Measurements from ENCODE around the gene ATP11C.

DNA sequence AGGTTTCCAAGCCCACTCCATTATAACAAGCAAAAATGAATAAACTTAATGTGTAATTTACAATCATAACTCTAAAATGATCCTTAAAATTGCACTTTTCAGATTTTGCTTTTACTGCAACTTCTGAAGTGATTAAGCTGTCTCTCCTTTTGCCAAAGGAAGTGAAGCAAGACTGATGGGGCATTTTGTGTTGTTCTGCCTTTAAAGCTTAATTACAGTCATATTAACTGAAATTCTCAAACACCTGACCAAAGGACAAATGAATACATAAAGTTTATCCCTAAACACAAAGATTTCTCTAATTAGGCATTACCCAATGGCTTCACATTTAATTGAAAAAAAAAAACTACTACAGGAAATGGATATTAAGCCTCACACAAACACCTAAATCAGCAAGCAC lies 101.8 kb downstream of the ATP11C start:
- TF ChIP-seq, protein P1, sequence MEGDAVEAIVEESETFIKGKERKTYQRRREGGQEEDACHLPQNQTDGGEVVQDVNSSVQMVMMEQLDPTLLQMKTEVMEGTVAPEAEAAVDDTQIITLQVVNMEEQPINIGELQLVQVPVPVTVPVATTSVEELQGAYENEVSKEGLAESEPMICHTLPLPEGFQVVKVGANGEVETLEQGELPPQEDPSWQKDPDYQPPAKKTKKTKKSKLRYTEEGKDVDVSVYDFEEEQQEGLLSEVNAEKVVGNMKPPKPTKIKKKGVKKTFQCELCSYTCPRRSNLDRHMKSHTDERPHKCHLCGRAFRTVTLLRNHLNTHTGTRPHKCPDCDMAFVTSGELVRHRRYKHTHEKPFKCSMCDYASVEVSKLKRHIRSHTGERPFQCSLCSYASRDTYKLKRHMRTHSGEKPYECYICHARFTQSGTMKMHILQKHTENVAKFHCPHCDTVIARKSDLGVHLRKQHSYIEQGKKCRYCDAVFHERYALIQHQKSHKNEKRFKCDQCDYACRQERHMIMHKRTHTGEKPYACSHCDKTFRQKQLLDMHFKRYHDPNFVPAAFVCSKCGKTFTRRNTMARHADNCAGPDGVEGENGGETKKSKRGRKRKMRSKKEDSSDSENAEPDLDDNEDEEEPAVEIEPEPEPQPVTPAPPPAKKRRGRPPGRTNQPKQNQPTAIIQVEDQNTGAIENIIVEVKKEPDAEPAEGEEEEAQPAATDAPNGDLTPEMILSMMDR (IDR thresholded peaks at IDR 0.05): no peak
- TF ChIP-seq POLR2A (IDR thresholded peaks at IDR 0.05): no peak

Data from thyroid gland (tissue), 4 donors.